Peyer's patch (tissue), 4 donors: ENCODE data around the gene TIGD1.

Experiments
- POLR2A ChIP-seq, 2 donors: fragments of 450-650 bp; IDR thresholded peaks; one replicate each; pipeline ENCODE4 v1.5.1; 2017; ENCODE audit warnings: antibody characterized with exemption in 2 of 2, mild to moderate bottlenecking in 2 of 2, moderate library complexity in 2 of 2
- TF ChIP-seq, protein P1 (sequence below), 6 experiments: fragments of 450-650 bp in 4 of 6; fragments of 200-600 bp in 2 of 6; sonication (generic) in 1 of 6; IDR thresholded peaks; one replicate each; pipeline ENCODE4 v1.5.1; 2017 to 2019; ENCODE audit warnings: antibody characterized with exemption in 6 of 6, mild to moderate bottlenecking in 3 of 6, moderate library complexity in 1 of 6

DNA sequence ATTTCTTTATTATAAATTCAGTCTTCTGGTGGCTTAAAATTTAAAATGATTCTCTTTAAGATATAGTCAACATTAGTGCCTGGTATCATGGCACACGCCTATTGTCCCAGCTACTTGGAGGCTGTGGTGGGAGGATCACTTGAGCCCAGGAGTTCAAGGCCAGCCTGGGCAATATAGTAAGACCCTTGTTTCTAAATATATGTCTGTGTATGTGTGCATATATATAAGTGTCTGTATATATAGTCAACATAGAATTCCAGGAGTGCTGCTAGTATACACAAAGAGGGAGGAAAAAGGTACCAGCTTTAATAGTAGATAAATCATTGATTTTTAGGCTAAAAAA, 25.0 kb upstream of the TIGD1 start:
- TF ChIP-seq POLR2A (IDR thresholded peaks at IDR 0.05), result no peak
- TF ChIP-seq, protein P1, sequence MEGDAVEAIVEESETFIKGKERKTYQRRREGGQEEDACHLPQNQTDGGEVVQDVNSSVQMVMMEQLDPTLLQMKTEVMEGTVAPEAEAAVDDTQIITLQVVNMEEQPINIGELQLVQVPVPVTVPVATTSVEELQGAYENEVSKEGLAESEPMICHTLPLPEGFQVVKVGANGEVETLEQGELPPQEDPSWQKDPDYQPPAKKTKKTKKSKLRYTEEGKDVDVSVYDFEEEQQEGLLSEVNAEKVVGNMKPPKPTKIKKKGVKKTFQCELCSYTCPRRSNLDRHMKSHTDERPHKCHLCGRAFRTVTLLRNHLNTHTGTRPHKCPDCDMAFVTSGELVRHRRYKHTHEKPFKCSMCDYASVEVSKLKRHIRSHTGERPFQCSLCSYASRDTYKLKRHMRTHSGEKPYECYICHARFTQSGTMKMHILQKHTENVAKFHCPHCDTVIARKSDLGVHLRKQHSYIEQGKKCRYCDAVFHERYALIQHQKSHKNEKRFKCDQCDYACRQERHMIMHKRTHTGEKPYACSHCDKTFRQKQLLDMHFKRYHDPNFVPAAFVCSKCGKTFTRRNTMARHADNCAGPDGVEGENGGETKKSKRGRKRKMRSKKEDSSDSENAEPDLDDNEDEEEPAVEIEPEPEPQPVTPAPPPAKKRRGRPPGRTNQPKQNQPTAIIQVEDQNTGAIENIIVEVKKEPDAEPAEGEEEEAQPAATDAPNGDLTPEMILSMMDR (IDR thresholded peaks at IDR 0.05), result no peak
